Kidney (tissue), 14 donors: ENCODE measurements around the gene TBC1D8. TPM values are rescaled to one million over a fixed set of nuclear protein-coding genes. Genes with fewer than 3 reads are reported as not detected.

Source experiments
- DNase-seq, 5 donors: peaks; one replicate each; pipeline ENCODE4 v3.0.0-alpha.2; 2013 to 2020
- FAIRE-seq: peaks from 2 replicates; lab custom pipeline; 2012; peaks lifted over from hg19 to GRCh38; lab: Jason Lieb, UNC
- H3K27ac ChIP-seq, 2 donors: one replicate each; pipeline ENCODE4 v1.7.0; 2013; ENCODE audit warnings: low read depth in 2 of 2, low read length in 2 of 2, inconsistent platforms in 1 of 2
- H3K27me3 ChIP-seq: one replicate; pipeline ENCODE4 v1.7.1; 2013; ENCODE audit warnings: low read length, inconsistent platforms; ENCODE audit not compliant: control insufficient read depth, insufficient read depth
- H3K36me3 ChIP-seq, 3 donors: one replicate each; pipeline versions ENCODE4 v1.7.0 to v1.7.1; 2013; ENCODE audit warnings: low read length in 3 of 3, control low read depth in 1 of 3, inconsistent platforms in 1 of 3; ENCODE audit not compliant: insufficient read depth in 3 of 3, control insufficient read depth in 2 of 3
- H3K4me1 ChIP-seq, 3 donors: one replicate each; pipeline versions ENCODE4 v1.7.0 to v1.7.1; 2013; ENCODE audit warnings: low read length in 3 of 3, inconsistent platforms in 1 of 3, low read depth in 1 of 3; ENCODE audit not compliant: control insufficient read depth in 2 of 3, insufficient read depth in 2 of 3
- H3K4me3 ChIP-seq, 3 donors: one replicate each; pipeline versions ENCODE4 v1.7.0 to v1.8.1; 2013; ENCODE audit warnings: low read length in 3 of 3, control low read depth in 1 of 3, inconsistent platforms in 1 of 3
- H3K9ac ChIP-seq, 3 donors: one replicate each; pipeline versions ENCODE4 v1.7.0 to v1.7.1; 2013; ENCODE audit warnings: low read length in 3 of 3, control low read depth in 1 of 3, inconsistent platforms in 1 of 3
- H3K9me3 ChIP-seq, 3 donors: one replicate each; pipeline versions ENCODE4 v1.7.0 to v1.7.1; 2013; ENCODE audit warnings: low read length in 3 of 3, control low read depth in 1 of 3, inconsistent platforms in 1 of 3; ENCODE audit not compliant: control insufficient read depth in 2 of 3, insufficient read depth in 1 of 3
- CTCF ChIP-seq: IDR thresholded peaks from 3 replicates; pipeline ENCODE4 v1.5.1; 2012; ENCODE audit warnings: mild to moderate bottlenecking, moderate library complexity, borderline replicate concordance; ENCODE audit not compliant: insufficient read depth; ENCODE audit errors: extremely low read depth
- intact Hi-C: fragments of 100-400 bp; cut with DNase I; formaldehyde crosslinking; loops from one replicate; pipeline ENCODE4 v1.11.1; 2022
- polyA plus RNA-seq: library from polyadenylated mRNA; stranded (reverse); fragments of 350-450 nt; fragmentation: Illumina TruSeq; extraction: RNeasy Lipid Tissue Mini Kit (QIAGEN cat#74804); gene quantifications from one replicate; pipeline ENCODE4 v1.2.3, GENCODE V29; 2014; ENCODE audit warnings: low read depth, low replicate concordance; ENCODE audit not compliant: insufficient read depth
- total RNA-seq: library from RNA; stranded (reverse); fragmentation: NEBNext Ultra II Directional; extraction: Animal tissue kit (Norgen Biotek cat#: 25700); gene quantifications from one replicate; pipeline ENCODE4 v1.2.1, GENCODE V29; 2021
- donor health status: control.
- donor health status: control.
- donor health status: control.
- donor health status: control.
- donor health status: control.
- donor health status: DM: yes; HTN: yes; CAD: no.
- donor health status: Normal renal cell carcinoma (clear cell type).

Gene TBC1D8
- total and polyA plus RNA-seq, 2 donors from 2014 or later = 7.4 to 47.9 TPM

GRCh38 chr2:101064505-101064867, 86.7 kb downstream of the TBC1D8 start:
- FAIRE-seq = no peak
- H3K27ac ChIP-seq = no peak overlapping the region
- intact Hi-C loops = no loop called here

GRCh38 chr2:101064125-101064502, 87.1 kb downstream of the TBC1D8 start:
- Histone ChIP-seq H3K27ac (no peak overlapping the region), H3K4me3 (no peak overlapping the region), H3K36me3 (no peaks in the 10 kb centered on the region), H3K4me1 (peaks cover 0 to 9% (median 8%) of the 10 kb centered on the region in 3 donors), H3K9ac (no peak overlapping the region), H3K27me3 (no peaks in the 10 kb centered on the region), H3K9me3 (no peaks in the 10 kb centered on the region)
- no peak for TF ChIP-seq CTCF
- no peak for FAIRE-seq
- no peak for DNase-seq
- intact Hi-C loops = no loop called here

More at GRCh38 chr2:101064505-101064867, 86.7 kb downstream of the TBC1D8 start:
- DNase-seq = no peak
- Histone ChIP-seq H3K9ac (no peak overlapping the region), H3K4me1 (peaks cover 0 to 9% (median 8%) of the 10 kb centered on the region in 3 donors), H3K4me3 (no peak overlapping the region), H3K36me3 (no peaks in the 10 kb centered on the region), H3K9me3 (no peaks in the 10 kb centered on the region), H3K27me3 (no peaks in the 10 kb centered on the region)
- TF ChIP-seq CTCF = no peak

- FAIRE-seq = no peak
Measured at GRCh38 chr2:101063352-101064124, 87.6 kb downstream of the TBC1D8 start.

More at GRCh38 chr2:101063352-101064124, 87.6 kb downstream of the TBC1D8 start:
- no peak overlapping the region for H3K27ac ChIP-seq
- intact Hi-C loops = no loop called here
- H3K4me3 ChIP-seq = no peak overlapping the region
- peaks cover 0 to 9% (median 8%) of the 10 kb centered on the region in 3 donors for H3K4me1 ChIP-seq
- no peaks in the 10 kb centered on the region for H3K36me3 ChIP-seq
- no peak overlapping the region for H3K9ac ChIP-seq
- H3K27me3 ChIP-seq = no peaks in the 10 kb centered on the region
- no peak for DNase-seq
- H3K9me3 ChIP-seq = no peaks in the 10 kb centered on the region
- TF ChIP-seq CTCF = no peak
